Trophoblast cell (in vitro differentiated cells and primary cell): Measurements from ENCODE around the gene SUSD6.
"Not testable (repeated sequence)": the region's sequence is repeated elsewhere in the genome, so short reads cannot be mapped to it uniquely, and the experiment has no call there.

Experiments
- DNase-seq, 2 donors: peaks; one replicate each; pipeline ENCODE4 v3.0.0-alpha.2; 2016
- H2AFZ ChIP-seq: 2 replicates; pipeline ENCODE4 v1.6.1; 2013; ENCODE audit warnings: low read length, moderate library complexity, mild to moderate bottlenecking; ENCODE audit not compliant: insufficient read depth, poor library complexity
- H2AK5ac ChIP-seq: 2 replicates; pipeline ENCODE4 v1.6.1; 2013; ENCODE audit warnings: mild to moderate bottlenecking, low read length
- H2BK120ac ChIP-seq: 2 replicates; pipeline ENCODE4 v1.6.1; 2013; ENCODE audit warnings: low read length, mild to moderate bottlenecking, moderate library complexity; ENCODE audit not compliant: insufficient read depth, poor library complexity
- H2BK12ac ChIP-seq: 2 replicates; pipeline ENCODE4 v1.6.1; 2013; ENCODE audit warnings: mild to moderate bottlenecking, low read length, moderate library complexity
- H2BK5ac ChIP-seq: 2 replicates; pipeline ENCODE4 v1.6.1; 2013; ENCODE audit warnings: low read length, low read depth, moderate library complexity, mild to moderate bottlenecking; ENCODE audit not compliant: poor library complexity
- H3K14ac ChIP-seq: 2 replicates; pipeline ENCODE4 v1.6.1; 2013; ENCODE audit warnings: mild to moderate bottlenecking, low read length
- H3K18ac ChIP-seq: 2 replicates; pipeline ENCODE4 v1.6.1; 2013; ENCODE audit warnings: mild to moderate bottlenecking, low read length
- H3K23ac ChIP-seq: 2 replicates; pipeline ENCODE4 v1.6.1; 2013; ENCODE audit warnings: low read length
- H3K27ac ChIP-seq: 2 replicates; pipeline ENCODE4 v1.5.1; 2013; ENCODE audit warnings: low read depth, mild to moderate bottlenecking, inconsistent platforms, low read length, moderate library complexity
- H3K27me3 ChIP-seq: 2 replicates; pipeline ENCODE4 v1.6.1; 2013; ENCODE audit warnings: inconsistent platforms, mild to moderate bottlenecking, low read length, moderate library complexity; ENCODE audit not compliant: insufficient read depth
- H3K36me3 ChIP-seq, 2 experiments: 1 replicate in 1 of 2; 2 replicates in 1 of 2; pipeline ENCODE4 v1.6.1; 2013; ENCODE audit warnings: low read length in 2 of 2, mild to moderate bottlenecking in 2 of 2, moderate library complexity in 1 of 2; ENCODE audit not compliant: insufficient read depth in 2 of 2, control insufficient read depth in 1 of 2
- H3K4ac ChIP-seq: 2 replicates; pipeline ENCODE4 v1.6.1; 2013; ENCODE audit warnings: low read depth, mild to moderate bottlenecking, low read length, moderate library complexity
- H3K4me1 ChIP-seq, 2 experiments: 1 replicate in 1 of 2; 2 replicates in 1 of 2; pipeline ENCODE4 v1.6.1; 2013; ENCODE audit warnings: low read length in 2 of 2, mild to moderate bottlenecking in 2 of 2, moderate library complexity in 1 of 2; ENCODE audit not compliant: insufficient read depth in 2 of 2, control insufficient read depth in 1 of 2
- H3K4me2 ChIP-seq: 2 replicates; pipeline ENCODE4 v1.6.1; 2013; ENCODE audit warnings: inconsistent platforms, mild to moderate bottlenecking, low read length, moderate library complexity
- H3K4me3 ChIP-seq: 2 replicates; pipeline ENCODE4 v1.5.1; 2013; ENCODE audit warnings: mild to moderate bottlenecking, low read depth, low read length, inconsistent platforms
- H3K79me1 ChIP-seq: one replicate; pipeline ENCODE4 v1.6.1; 2013; ENCODE audit warnings: low read length
- H3K79me2 ChIP-seq: 2 replicates; pipeline ENCODE4 v1.6.1; 2013; ENCODE audit warnings: low read length, mild to moderate bottlenecking; ENCODE audit not compliant: control insufficient read depth, insufficient read depth, poor library complexity
- H3K9ac ChIP-seq: 2 replicates; pipeline ENCODE4 v1.6.1; 2013; ENCODE audit warnings: mild to moderate bottlenecking, low read length
- H3K9me3 ChIP-seq: 2 replicates; pipeline ENCODE4 v1.6.1; 2013; ENCODE audit warnings: low read depth, mild to moderate bottlenecking, control low read depth, inconsistent platforms, low read length; ENCODE audit not compliant: insufficient read depth
- H4K12ac ChIP-seq: 2 replicates; pipeline ENCODE4 v1.6.1; 2013; ENCODE audit warnings: low read depth, mild to moderate bottlenecking, low read length, moderate library complexity
- H4K8ac ChIP-seq: 2 replicates; pipeline ENCODE4 v1.6.1; 2013; ENCODE audit warnings: low read depth, mild to moderate bottlenecking, low read length, moderate library complexity
- H4K91ac ChIP-seq: one replicate; pipeline ENCODE4 v1.6.1; 2013; ENCODE audit warnings: low read depth, mild to moderate bottlenecking, low read length, moderate library complexity
- WGBS: extraction: QIAGEN DNeasy Blood & Tissue Kit; methylation state at CpG from one replicate; pipeline ENCODE4 v1.1.7; 2013; ENCODE audit warnings: missing lambda C conversion rate; ENCODE audit not compliant: insufficient read length, insufficient coverage; ENCODE audit errors: extremely low coverage; 5-methylcytosine and 5-hydroxymethylcytosine counted together

Gene SUSD6

DNA sequence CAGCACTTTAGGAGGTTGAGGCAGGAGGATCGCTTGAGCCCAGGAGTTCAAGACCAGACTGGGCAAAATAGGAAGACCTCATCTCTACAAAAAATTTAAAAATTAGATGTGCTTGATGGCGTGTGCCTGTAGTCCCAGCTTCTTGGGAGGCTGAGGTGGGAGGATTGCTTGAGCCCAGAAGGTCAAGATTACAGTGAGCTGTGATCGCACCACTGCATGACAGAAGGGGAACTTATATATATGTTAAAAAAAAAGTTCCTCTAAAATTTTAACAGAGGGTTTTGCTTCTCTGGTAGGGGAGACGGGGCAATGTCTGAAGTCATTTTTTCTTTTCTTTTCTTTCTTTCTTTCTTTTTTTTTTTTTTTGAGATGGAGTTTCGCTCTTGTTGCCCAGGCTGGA is 12.0 kb upstream of the SUSD6 start:
- not testable (repeated sequence) for H4K12ac ChIP-seq, H3K23ac ChIP-seq, H2BK5ac ChIP-seq, H2BK120ac ChIP-seq, H2BK12ac ChIP-seq, H3K9me3 ChIP-seq, H3K9ac ChIP-seq, H3K4ac ChIP-seq, H3K4me3 ChIP-seq, H3K4me1 ChIP-seq, H2AK5ac ChIP-seq, H3K36me3 ChIP-seq, H3K79me1 ChIP-seq, H2AFZ ChIP-seq, H3K27me3 ChIP-seq, H3K14ac ChIP-seq, H3K4me2 ChIP-seq, DNase-seq, H4K8ac ChIP-seq, H3K27ac ChIP-seq, H3K79me2 ChIP-seq, H4K91ac ChIP-seq, H3K18ac ChIP-seq
- WGBS = no CpG with 5 or more reads among the region's 5 CpGs

DNA sequence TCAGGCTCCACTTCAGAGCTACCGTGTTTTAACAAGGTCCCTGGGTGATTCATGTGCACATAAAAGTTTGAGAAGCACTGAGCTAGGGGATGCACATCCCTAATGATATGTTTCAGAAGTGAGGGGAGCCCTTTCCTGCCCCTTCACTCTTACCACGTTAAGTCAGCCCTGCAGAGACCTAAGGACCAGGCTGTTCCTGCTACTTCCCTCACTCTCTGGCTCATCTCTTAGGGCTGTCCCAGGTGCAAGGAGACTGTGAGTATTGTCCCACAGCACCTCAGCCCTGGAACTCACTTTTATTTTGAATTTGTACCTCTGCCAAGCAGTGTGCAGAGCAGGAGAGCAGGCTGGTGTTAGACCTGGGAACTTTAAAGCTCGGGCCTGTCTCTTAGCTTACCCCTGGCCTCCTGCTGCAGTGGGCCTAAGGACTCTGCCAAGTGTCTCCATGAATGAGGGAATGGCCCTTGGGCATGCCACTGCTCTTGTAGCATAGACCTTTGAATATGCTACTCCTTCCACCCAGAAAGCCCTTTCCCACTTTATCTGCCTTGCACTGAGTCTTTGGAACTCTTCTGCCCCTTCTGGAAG is 11.0 kb upstream of the SUSD6 start:
- no peak overlapping the region for H3K23ac ChIP-seq
- no peak overlapping the region for H3K18ac ChIP-seq
- DNase-seq = no peak
- no peak overlapping the region for H2BK120ac ChIP-seq
- H4K91ac ChIP-seq = no peak overlapping the region
- no peaks in the 10 kb centered on the region for H3K36me3 ChIP-seq
- no peaks in the 10 kb centered on the region for H3K79me2 ChIP-seq
- H4K8ac ChIP-seq = no peak overlapping the region
- WGBS = no CpG with 5 or more reads among the region's 3 CpGs
- H2AK5ac ChIP-seq = no peak overlapping the region
- no peak overlapping the region for H3K4ac ChIP-seq
- no peak overlapping the region for H3K4me2 ChIP-seq
- no peak overlapping the region for H3K9ac ChIP-seq
- no peaks in the 10 kb centered on the region for H3K79me1 ChIP-seq
- no peaks in the 10 kb centered on the region for H3K4me1 ChIP-seq
- no peak overlapping the region for H4K12ac ChIP-seq
- H3K27me3 ChIP-seq = no peaks in the 10 kb centered on the region
- no peak overlapping the region for H3K14ac ChIP-seq
- no peak overlapping the region for H3K4me3 ChIP-seq
- H2BK5ac ChIP-seq = no peak overlapping the region
- H3K9me3 ChIP-seq = no peaks in the 10 kb centered on the region
- H2BK12ac ChIP-seq = no peak overlapping the region
- H2AFZ ChIP-seq = no peak overlapping the region
- H3K27ac ChIP-seq = no peak overlapping the region

DNA sequence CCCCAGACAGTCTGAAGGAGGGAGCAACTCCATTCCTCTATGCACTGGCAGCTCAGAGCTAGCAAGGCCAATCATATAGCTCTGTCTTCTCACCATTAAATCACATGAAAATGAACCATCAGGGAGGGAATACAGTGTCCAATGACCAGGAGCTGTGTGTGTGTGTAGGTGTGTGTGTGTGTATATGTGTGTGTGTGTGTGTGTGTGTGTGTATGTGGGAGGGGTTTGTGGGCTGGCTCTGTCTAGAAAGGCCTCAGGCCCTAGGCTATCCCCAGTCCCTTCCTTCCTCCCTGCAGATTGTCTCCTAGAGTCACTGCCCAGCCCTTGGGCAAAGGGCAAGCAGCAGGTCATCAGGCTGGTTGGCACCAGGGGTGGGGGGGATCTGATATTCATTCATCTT is 5.7 kb upstream of the SUSD6 start:
- Histone ChIP-seq H3K79me2 (no peaks in the 10 kb centered on the region), H3K4me3 (no peak overlapping the region)

DNA sequence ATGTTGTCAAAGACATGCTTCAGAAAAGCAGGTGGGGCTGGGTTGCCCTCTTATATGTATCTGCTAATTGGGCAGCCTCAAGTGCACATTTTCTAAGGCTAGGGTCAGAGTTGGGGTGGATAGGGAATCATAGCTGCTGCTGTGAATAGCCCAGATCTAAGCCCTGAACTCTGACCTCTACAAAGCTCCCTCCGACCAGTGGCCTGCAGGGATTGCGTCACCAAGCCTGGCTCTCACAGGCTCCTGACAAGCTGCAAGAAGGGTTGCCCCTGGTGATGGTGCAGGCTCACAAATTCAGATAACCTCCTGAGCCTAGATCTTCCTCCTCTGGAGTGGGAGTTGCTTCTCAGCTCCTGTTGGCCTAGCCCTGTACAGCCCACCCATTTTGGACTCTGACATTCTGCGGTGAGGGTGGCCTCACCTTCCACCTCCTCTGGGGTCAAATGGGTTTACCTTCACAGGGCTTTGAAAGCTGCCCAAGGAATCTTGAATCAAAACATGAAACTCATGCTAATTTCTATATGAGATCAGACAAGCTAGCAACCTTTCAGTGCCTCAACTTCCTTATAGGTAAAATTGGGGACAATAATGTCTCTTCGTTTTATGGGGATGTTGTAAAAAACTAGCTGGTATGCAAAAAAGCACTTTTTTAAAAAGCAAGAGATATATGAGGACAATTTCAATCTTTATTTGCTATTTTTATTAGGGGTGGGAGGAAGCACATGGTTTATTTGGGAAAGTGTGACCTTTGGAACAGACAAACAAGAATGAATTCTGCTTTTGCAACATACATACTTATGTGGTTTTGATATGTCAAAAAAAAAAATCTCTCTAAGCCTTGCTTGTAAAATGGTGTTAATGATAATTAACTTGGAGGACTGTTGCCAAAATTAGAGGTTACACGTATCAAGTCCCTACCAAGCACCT is 4.9 kb upstream of the SUSD6 start:
- no CpG with 5 or more reads among the region's 5 CpGs for WGBS

More for the DNA sequence above, 5.7 kb upstream of the SUSD6 start:
- no peak overlapping the region for H3K23ac ChIP-seq
- no peaks in the 10 kb centered on the region for H3K79me1 ChIP-seq
- no peak overlapping the region for H2BK120ac ChIP-seq
- H3K18ac ChIP-seq = no peak overlapping the region
- H3K4me1 ChIP-seq = peaks cover 4 to 9% of the 10 kb centered on the region in 2 experiments
- no peak overlapping the region for H4K8ac ChIP-seq
- DNase-seq = no peak
- H3K4ac ChIP-seq = no peak overlapping the region
- no peak overlapping the region for H3K9ac ChIP-seq
- H3K36me3 ChIP-seq = no peaks in the 10 kb centered on the region
- no peaks in the 10 kb centered on the region for H3K27me3 ChIP-seq
- no peak overlapping the region for H2AK5ac ChIP-seq
- no peak overlapping the region for H3K14ac ChIP-seq
- no peak overlapping the region for H3K27ac ChIP-seq
- no peak overlapping the region for H3K4me2 ChIP-seq
- H4K12ac ChIP-seq = no peak overlapping the region
- no peaks in the 10 kb centered on the region for H3K9me3 ChIP-seq
- H2BK12ac ChIP-seq = no peak overlapping the region
- H4K91ac ChIP-seq = no peak overlapping the region
- no peak overlapping the region for H2AFZ ChIP-seq
- no peak overlapping the region for H2BK5ac ChIP-seq

More for the DNA sequence above, 4.9 kb upstream of the SUSD6 start:
- Histone ChIP-seq H3K18ac (no peak overlapping the region), H4K91ac (no peak overlapping the region), H2AK5ac (no peak overlapping the region), H3K27me3 (no peaks in the 10 kb centered on the region), H3K79me2 (no peaks in the 10 kb centered on the region), H2BK120ac (no peak overlapping the region), H3K4me1 (peaks cover 4 to 9% of the 10 kb centered on the region in 2 experiments), H4K8ac (no peak overlapping the region), H3K9me3 (no peaks in the 10 kb centered on the region), H2BK5ac (no peak overlapping the region), H3K23ac (no peak overlapping the region), H3K36me3 (no peaks in the 10 kb centered on the region), H2AFZ (no peak overlapping the region), H4K12ac (no peak overlapping the region), H3K4me3 (no peak overlapping the region), H3K14ac (no peak overlapping the region), H3K4ac (no peak overlapping the region), H3K4me2 (no peak overlapping the region), H3K9ac (no peak overlapping the region), H3K79me1 (peaks cover 3% of the 10 kb centered on the region), H2BK12ac (no peak overlapping the region), H3K27ac (no peak overlapping the region)
- DNase-seq = peak in 1 of 2 donors; percentile 12
